Stimulated activated CD4-positive, alpha-beta T cell treated with anti-CD3 and anti-CD28 coated beads, Interleukin-1b, Interleukin-23, amount 100 ng/mL, for 24 hours (primary cell): ENCODE results near the gene ZNF304.

Source experiments
- DNase-seq, 4 experiments: peaks; one replicate each; pipeline ENCODE4 v3.0.0-alpha.2; 2020; ENCODE audit warnings: low read depth in 4 of 4, low spot score in 1 of 4

The ZNF304 gene

GRCh38 chr19:57350877-57351805 lies at the start of gene ZNF304:
ZNF304 (plus strand) TSS chr19:57351271; CDS start chr19:57351665, 394 bp downstream.
- DNase-seq, result peak; percentile 47 to 74 (median 68)

- DNase-seq, result no peak
Measured at GRCh38 chr19:57302020-57302465, 49.0 kb upstream of the ZNF304 start.

GRCh38 chr19:57302727-57303401 lies 48.2 kb upstream of the ZNF304 start:
- no peak for DNase-seq

GRCh38 chr19:57305056-57305455 lies 46.0 kb upstream of the ZNF304 start:
- DNase-seq, result no peak

- no peak for DNase-seq
Measured at GRCh38 chr19:57308514-57308913, 42.6 kb upstream of the ZNF304 start.

GRCh38 chr19:57310792-57311191 lies 40.3 kb upstream of the ZNF304 start:
- DNase-seq, result no peak

GRCh38 chr19:57314146-57314545 lies 36.9 kb upstream of the ZNF304 start:
- no peak for DNase-seq

- no peak for DNase-seq
Measured at GRCh38 chr19:57317503-57317902, 33.6 kb upstream of the ZNF304 start.

- DNase-seq, result no peak
Measured at GRCh38 chr19:57319869-57320179, 31.2 kb upstream of the ZNF304 start.

- peak; percentile 77 to 88 (median 85) for DNase-seq
Measured at GRCh38 chr19:57320180-57321084, 30.6 kb upstream of the ZNF304 start, which contains the start of gene ZNF543. ZNF543 (plus strand) TSS chr19:57320472; CDS start chr19:57320854, 382 bp downstream.

GRCh38 chr19:57321116-57321515 lies 30.0 kb upstream of the ZNF304 start:
- no peak for DNase-seq

GRCh38 chr19:57321751-57322150 lies 29.3 kb upstream of the ZNF304 start:
- no peak for DNase-seq

GRCh38 chr19:57324992-57325391 lies 26.1 kb upstream of the ZNF304 start:
- no peak for DNase-seq

GRCh38 chr19:57327993-57328392 lies 23.1 kb upstream of the ZNF304 start:
- no peak for DNase-seq

- DNase-seq, result no peak
Measured at GRCh38 chr19:57334191-57334590, 16.9 kb upstream of the ZNF304 start.

GRCh38 chr19:57338877-57339276 lies 12.2 kb upstream of the ZNF304 start:
- no peak for DNase-seq

- DNase-seq, result no peak
Measured at GRCh38 chr19:57342582-57342981, 8.5 kb upstream of the ZNF304 start.

- DNase-seq, result no peak
Measured at GRCh38 chr19:57348136-57348535, 2.9 kb upstream of the ZNF304 start.

- no peak for DNase-seq
Measured at GRCh38 chr19:57351867-57352266, 796 bp downstream of the ZNF304 start.

- DNase-seq, result no peak
Measured at GRCh38 chr19:57355916-57356315, 4.8 kb downstream of the ZNF304 start.

- no peak for DNase-seq
Measured at GRCh38 chr19:57357406-57357805, 6.3 kb downstream of the ZNF304 start.
